NCI-H460 (cell line): Measurements from ENCODE around the gene ERCC6L2. TPM values are rescaled to one million over a fixed set of nuclear protein-coding genes. Genes with fewer than 3 reads are reported as not detected.

Experiments
- DNase-seq: peaks from one replicate; pipeline ENCODE4 v3.0.0-alpha.2; 2016; ENCODE audit warnings: low read depth; ENCODE audit errors: extremely low read depth
- polyA plus RNA-seq: library from polyadenylated mRNA; depleted of rRNA; stranded (reverse); fragments of >200 nt; gene quantifications from 2 replicates; pipeline ENCODE4 v1.2.3, GENCODE V29; 2014; cell fraction: nucleus; rRNA removed
- total RNA-seq: library from RNA; depleted of rRNA; stranded (reverse); fragments of >200 nt; shearing (Covaris generic); gene quantifications from 2 replicates; pipeline ENCODE4 v1.2.3, GENCODE V29; 2014; rRNA removed

Gene ERCC6L2
- 46.9 and 62.2 TPM in 2 replicates for total RNA-seq
- polyA plus RNA-seq, result 13.1 and 32.8 TPM in 2 replicates

- peak; percentile 99 for DNase-seq
Measured at GRCh38 chr9:95875305-95876137, at the start of gene ERCC6L2. Gene ERCC6L2, plus strand, starts transcription at chr9:95875691. Its CDS starts 348 bp downstream, at chr9:95876039.

- DNase-seq, result no peak
Measured at GRCh38 chr9:95826183-95826838, 49.2 kb upstream of the ERCC6L2 start.

GRCh38 chr9:95830768-95831167, 44.7 kb upstream of the ERCC6L2 start:
- no peak for DNase-seq

GRCh38 chr9:95831810-95832209, 43.7 kb upstream of the ERCC6L2 start:
- DNase-seq, result no peak

GRCh38 chr9:95833546-95834178, 41.8 kb upstream of the ERCC6L2 start:
- DNase-seq, result no peak

GRCh38 chr9:95834281-95834907, 41.1 kb upstream of the ERCC6L2 start:
- DNase-seq, result no peak

- DNase-seq, result no peak
Measured at GRCh38 chr9:95835393-95835792, 40.1 kb upstream of the ERCC6L2 start.

GRCh38 chr9:95836072-95836471, 39.4 kb upstream of the ERCC6L2 start:
- no peak for DNase-seq

- DNase-seq, result no peak
Measured at GRCh38 chr9:95839012-95839411, 36.5 kb upstream of the ERCC6L2 start.

- no peak for DNase-seq
Measured at GRCh38 chr9:95840074-95840473, 35.4 kb upstream of the ERCC6L2 start.

GRCh38 chr9:95841377-95841776, 34.1 kb upstream of the ERCC6L2 start:
- no peak for DNase-seq

- no peak for DNase-seq
Measured at GRCh38 chr9:95845751-95846150, 29.7 kb upstream of the ERCC6L2 start.

- no peak for DNase-seq
Measured at GRCh38 chr9:95848764-95849163, 26.7 kb upstream of the ERCC6L2 start.

- DNase-seq, result no peak
Measured at GRCh38 chr9:95852059-95853032, 23.1 kb upstream of the ERCC6L2 start.

- no peak for DNase-seq
Measured at GRCh38 chr9:95854386-95855020, 21.0 kb upstream of the ERCC6L2 start.

GRCh38 chr9:95855961-95856360, 19.5 kb upstream of the ERCC6L2 start:
- no peak for DNase-seq

- DNase-seq, result no peak
Measured at GRCh38 chr9:95857124-95857523, 18.4 kb upstream of the ERCC6L2 start.

GRCh38 chr9:95857896-95858295, 17.6 kb upstream of the ERCC6L2 start:
- no peak for DNase-seq

GRCh38 chr9:95862343-95862742, 13.1 kb upstream of the ERCC6L2 start:
- no peak for DNase-seq
